Gastroesophageal sphincter (tissue), 4 donors: ENCODE results near the gene LRRC36. TPM values are rescaled to one million over a fixed set of nuclear protein-coding genes. Genes with fewer than 3 reads are reported as not detected.

ENCODE experiments used
- ATAC-seq: fragments of 150-250 bp; one replicate; pipeline ENCODE4 v1.9.1; 2016; ENCODE audit warnings: mild to moderate bottlenecking, moderate library complexity
- H3K27ac ChIP-seq, 4 donors: fragments of 200-600 bp; sonication (generic) in 3 of 4; 1 replicate in 3 of 4; 2 replicates in 1 of 4; pipeline ENCODE4 v1.5.1; 2016 to 2019
- H3K27me3 ChIP-seq: fragments of 200-600 bp; sonication (generic); one replicate; pipeline ENCODE4 v1.5.1; 2019
- H3K36me3 ChIP-seq, 2 donors: fragments of 200-600 bp; sonication (generic); one replicate each; pipeline ENCODE4 v1.5.1; 2019; ENCODE audit warnings: control low read depth in 1 of 2
- H3K4me1 ChIP-seq, 3 donors: fragments of 200-600 bp; sonication (generic); 1 replicate in 2 of 3; 2 replicates in 1 of 3; pipeline ENCODE4 v1.5.1; 2016 to 2019; ENCODE audit warnings: control low read depth in 2 of 3
- H3K4me3 ChIP-seq, 2 donors: fragments of 200-600 bp; sonication (generic); one replicate each; pipeline ENCODE4 v1.5.1; 2019; ENCODE audit warnings: mild to moderate bottlenecking in 1 of 2, moderate library complexity in 1 of 2
- H3K9me3 ChIP-seq, 3 donors: fragments of 200-600 bp; sonication (generic); one replicate each; pipeline ENCODE4 v1.5.1; 2017 to 2019; ENCODE audit warnings: control low read depth in 2 of 3
- EP300 ChIP-seq: sonication (generic); formaldehyde crosslinking; IDR thresholded peaks from one replicate; pipeline ENCODE4 v1.6.1; 2017; ENCODE audit warnings: antibody characterized with exemption, mild to moderate bottlenecking
- POLR2A ChIP-seq, 2 donors: fragments of 450-650 bp; IDR thresholded peaks; one replicate each; pipeline ENCODE4 v1.6.1; 2017; ENCODE audit warnings: antibody characterized with exemption in 2 of 2, mild to moderate bottlenecking in 2 of 2, moderate library complexity in 1 of 2
- POLR2AphosphoS5 ChIP-seq: sonication (generic); formaldehyde crosslinking; IDR thresholded peaks from one replicate; pipeline ENCODE4 v1.6.1; 2017; ENCODE audit warnings: antibody characterized with exemption
- WGBS, 2 donors: methylation state at CpG; one replicate each; pipeline ENCODE4 v1.1.5; 2018; ENCODE audit warnings: low coverage in 1 of 2; 5-methylcytosine and 5-hydroxymethylcytosine counted together
- total RNA-seq, 4 donors: library from RNA; depleted of rRNA; stranded (reverse); fragments of >200 nt; gene quantifications; one replicate each; pipeline ENCODE4 v1.1.0, GENCODE V29; 2016
- TF ChIP-seq, protein P1 (sequence below), 4 experiments: fragments of 200-600 bp in 2 of 4; fragments of 450-650 bp in 2 of 4; sonication (generic) in 1 of 4; IDR thresholded peaks; one replicate each; pipeline ENCODE4 v1.5.1; 2017 to 2019; ENCODE audit warnings: antibody characterized with exemption in 4 of 4, mild to moderate bottlenecking in 2 of 4, moderate library complexity in 2 of 4

Gene LRRC36
- total RNA-seq, 4 donors from 2014 or later: 0.27 TPM; not detected in 3

DNA sequence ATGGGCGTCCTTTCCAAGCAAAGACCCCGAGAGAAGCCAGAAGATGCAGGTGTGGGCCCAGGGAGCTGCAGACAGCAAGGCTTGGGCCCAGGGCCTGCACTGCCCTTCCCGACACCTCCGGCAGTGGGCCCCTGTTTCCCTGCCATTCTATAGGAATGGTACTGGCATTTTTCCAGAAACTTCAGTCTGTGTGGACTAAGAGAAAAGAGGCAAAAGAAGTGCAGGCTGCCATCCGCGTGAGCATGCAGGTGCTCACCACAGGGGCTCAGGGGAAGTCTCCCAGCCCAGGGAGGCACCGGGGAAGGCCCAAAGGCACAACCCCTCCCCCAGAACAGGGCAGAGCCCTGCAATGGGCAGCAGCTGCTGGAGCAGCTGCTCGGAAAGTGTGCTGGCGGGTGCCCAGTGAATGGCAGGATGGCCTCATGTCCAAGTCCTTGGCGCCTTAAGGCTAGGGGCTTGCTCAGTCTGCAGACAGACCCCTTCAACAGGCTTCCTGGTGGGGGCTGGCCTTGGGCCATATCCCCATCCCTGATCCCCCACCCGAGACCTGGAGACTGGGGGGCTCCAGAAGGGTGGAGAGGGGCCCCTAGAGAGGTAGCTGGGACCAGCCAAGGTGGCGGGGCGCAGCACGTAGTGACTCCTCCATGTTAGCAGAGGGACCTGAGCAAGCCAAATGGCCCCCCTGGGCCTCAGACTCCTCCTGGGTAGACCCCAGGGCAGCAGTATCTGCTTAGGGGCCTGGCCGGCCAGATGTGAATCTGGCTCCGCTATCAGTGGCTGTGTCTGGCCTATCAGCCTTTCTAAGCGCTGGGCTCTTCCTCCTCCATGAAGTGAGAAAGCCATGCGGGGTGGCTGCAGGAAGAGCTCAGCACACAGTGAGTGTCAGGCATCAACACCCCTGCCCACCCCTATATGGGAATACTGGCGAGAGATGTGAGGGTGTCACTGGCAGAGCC, 73.4 kb downstream of the LRRC36 start:
- H3K27ac ChIP-seq: no peak overlapping the region
- H3K9me3 ChIP-seq: no peaks in the 10 kb centered on the region
- WGBS, 2 donors: 24 to 83% methylated on average over 3 to 6 of the region's 19 CpGs
- TF ChIP-seq EP300 (no peak), POLR2AphosphoS5 (no peak), POLR2A (IDR thresholded peaks at IDR 0.05) (no peak)
- TF ChIP-seq, protein P1, sequence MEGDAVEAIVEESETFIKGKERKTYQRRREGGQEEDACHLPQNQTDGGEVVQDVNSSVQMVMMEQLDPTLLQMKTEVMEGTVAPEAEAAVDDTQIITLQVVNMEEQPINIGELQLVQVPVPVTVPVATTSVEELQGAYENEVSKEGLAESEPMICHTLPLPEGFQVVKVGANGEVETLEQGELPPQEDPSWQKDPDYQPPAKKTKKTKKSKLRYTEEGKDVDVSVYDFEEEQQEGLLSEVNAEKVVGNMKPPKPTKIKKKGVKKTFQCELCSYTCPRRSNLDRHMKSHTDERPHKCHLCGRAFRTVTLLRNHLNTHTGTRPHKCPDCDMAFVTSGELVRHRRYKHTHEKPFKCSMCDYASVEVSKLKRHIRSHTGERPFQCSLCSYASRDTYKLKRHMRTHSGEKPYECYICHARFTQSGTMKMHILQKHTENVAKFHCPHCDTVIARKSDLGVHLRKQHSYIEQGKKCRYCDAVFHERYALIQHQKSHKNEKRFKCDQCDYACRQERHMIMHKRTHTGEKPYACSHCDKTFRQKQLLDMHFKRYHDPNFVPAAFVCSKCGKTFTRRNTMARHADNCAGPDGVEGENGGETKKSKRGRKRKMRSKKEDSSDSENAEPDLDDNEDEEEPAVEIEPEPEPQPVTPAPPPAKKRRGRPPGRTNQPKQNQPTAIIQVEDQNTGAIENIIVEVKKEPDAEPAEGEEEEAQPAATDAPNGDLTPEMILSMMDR (IDR thresholded peaks at IDR 0.05): peak in 1 of 4 experiments; percentile 16
- H3K36me3 ChIP-seq: peaks cover 0 to 8% of the 10 kb centered on the region in 2 donors
- no peaks in the 10 kb centered on the region for H3K27me3 ChIP-seq
- peaks cover 3 to 47% (median 33%) of the 10 kb centered on the region in 3 donors for H3K4me1 ChIP-seq
- no peak overlapping the region for H3K4me3 ChIP-seq
- no peak for ATAC-seq

DNA sequence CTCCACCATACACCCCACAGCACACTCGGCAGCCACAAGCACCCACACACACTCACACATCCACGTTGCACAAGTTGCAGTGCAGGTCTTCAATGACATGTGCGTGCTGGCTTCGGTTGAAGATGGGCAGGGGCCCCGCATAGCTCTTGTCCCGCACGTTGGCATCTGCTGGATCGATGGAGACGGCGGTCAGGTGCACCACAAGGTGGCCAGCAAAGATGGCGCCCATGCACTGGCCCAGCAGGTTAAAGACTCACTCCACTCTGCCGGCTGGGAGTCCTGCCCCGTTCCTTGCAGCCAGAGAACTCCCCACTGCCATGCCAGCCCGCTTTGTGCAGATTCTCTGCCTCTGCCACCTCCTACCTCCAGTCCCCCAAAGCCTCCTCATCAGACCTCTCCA, 74.3 kb downstream of the LRRC36 start:
- TF ChIP-seq EP300 (no peak), POLR2AphosphoS5 (no peak), POLR2A (IDR thresholded peaks at IDR 0.05) (no peak)
- TF ChIP-seq, protein P1 (IDR thresholded peaks at IDR 0.05): no peak
- H3K4me1 ChIP-seq: peaks cover 3 to 41% (median 28%) of the 10 kb centered on the region in 3 donors

DNA sequence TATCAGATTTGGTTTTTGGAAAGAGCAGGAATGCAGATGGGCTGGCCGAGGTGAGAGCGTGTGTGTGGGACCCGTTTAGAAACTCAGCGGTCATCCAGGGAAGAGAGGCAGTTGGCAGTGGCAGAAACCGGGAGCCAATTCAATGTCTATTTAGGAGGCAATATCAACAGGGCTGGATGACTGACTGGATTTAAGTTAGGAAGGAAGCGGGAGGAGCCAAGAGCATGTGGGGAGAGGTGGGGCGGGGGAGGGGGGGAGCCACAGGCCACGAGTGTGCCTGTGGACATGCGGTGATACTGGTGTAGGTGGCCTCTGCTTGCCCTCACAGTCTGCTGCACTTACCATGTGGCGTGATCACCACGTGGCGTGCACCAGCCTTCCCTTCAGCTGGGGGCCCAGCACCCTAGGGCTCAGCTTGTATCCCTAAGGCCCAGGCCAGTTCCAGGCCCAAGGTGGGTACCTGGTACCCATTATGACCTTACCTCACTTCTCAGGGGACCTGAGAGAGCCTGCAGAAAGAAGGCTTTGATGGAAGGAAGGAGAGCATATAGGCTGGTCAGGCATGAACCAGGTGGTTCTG, 77.5 kb downstream of the LRRC36 start:
- TF ChIP-seq POLR2AphosphoS5: no peak
- TF ChIP-seq POLR2A (IDR thresholded peaks at IDR 0.05): no peak
- TF ChIP-seq EP300: no peak
- TF ChIP-seq, protein P1 (IDR thresholded peaks at IDR 0.05): no peak
- WGBS, 2 donors: 87% methylated on average over 3 of the region's 12 CpGs; no CpG with 5 or more reads in 1 of the 2 donors

More for the DNA sequence above, 74.3 kb downstream of the LRRC36 start:
- no peaks in the 10 kb centered on the region for H3K9me3 ChIP-seq
- 100% methylated on average over 1 of the region's 14 CpGs; no CpG with 5 or more reads in 1 of the 2 donors for WGBS, 2 donors
- H3K27ac ChIP-seq: no peak overlapping the region
- no peak overlapping the region for H3K4me3 ChIP-seq
- peaks cover 0 to 12% of the 10 kb centered on the region in 2 donors for H3K36me3 ChIP-seq
- ATAC-seq: no peak
- no peaks in the 10 kb centered on the region for H3K27me3 ChIP-seq

DNA sequence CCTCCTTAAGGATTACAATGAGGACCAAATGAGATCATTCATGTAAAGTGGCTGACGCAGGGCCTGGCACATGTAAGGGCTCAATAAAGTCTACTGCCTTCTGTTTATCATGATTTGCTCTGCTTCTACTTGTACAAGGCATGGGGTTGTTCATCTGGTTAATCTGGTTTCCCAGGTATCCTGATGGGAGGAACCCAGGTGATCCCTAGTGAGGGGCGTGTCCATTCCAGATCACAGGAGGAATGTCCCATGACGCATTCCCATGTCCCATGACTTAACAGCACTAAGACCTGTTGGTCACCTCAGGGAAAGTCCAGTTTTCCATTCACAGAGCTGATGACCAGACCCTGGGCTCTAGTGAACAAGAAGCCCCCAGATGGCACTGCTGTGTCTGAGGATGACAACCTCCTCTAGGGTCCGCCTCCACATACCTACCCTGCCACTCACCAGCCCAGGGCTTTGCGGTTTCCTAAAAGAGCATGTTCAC, 78.2 kb downstream of the LRRC36 start:
- 94 to 100% methylated on average over 1 to 3 of the region's 5 CpGs for WGBS, 2 donors
- H3K36me3 ChIP-seq: peaks cover 0 to 18% of the 10 kb centered on the region in 2 donors
- TF ChIP-seq, protein P1 (IDR thresholded peaks at IDR 0.05): no peak
- TF ChIP-seq POLR2AphosphoS5 (no peak), EP300 (no peak), POLR2A (IDR thresholded peaks at IDR 0.05) (no peak)
- H3K4me1 ChIP-seq: peaks cover 0 to 19% (median 11%) of the 10 kb centered on the region in 3 donors
- ATAC-seq: no peak
- H3K4me3 ChIP-seq: no peak overlapping the region
- no peak overlapping the region for H3K27ac ChIP-seq
- no peaks in the 10 kb centered on the region for H3K9me3 ChIP-seq
- no peaks in the 10 kb centered on the region for H3K27me3 ChIP-seq

More for the DNA sequence above, 77.5 kb downstream of the LRRC36 start:
- H3K27me3 ChIP-seq: no peaks in the 10 kb centered on the region
- no peak for ATAC-seq
- no peaks in the 10 kb centered on the region for H3K9me3 ChIP-seq
- no peak overlapping the region for H3K27ac ChIP-seq
- no peak overlapping the region for H3K4me3 ChIP-seq
- H3K36me3 ChIP-seq: peaks cover 0 to 14% of the 10 kb centered on the region in 2 donors
- peaks cover 0 to 26% (median 18%) of the 10 kb centered on the region in 3 donors for H3K4me1 ChIP-seq
